ENCODE results near the gene ICAM1. TPM values are rescaled to one million over a fixed set of nuclear protein-coding genes. Genes with fewer than 3 reads are reported as not detected.

The ICAM1 gene
- total and polyA plus RNA-seq, 2 of the 8 experiments (the other 6 are each of a cell fraction or from before 2014, with no cell fraction given): 4.0 to 9.4 TPM

GRCh38 chr19:10279737-10280442, 9.0 kb downstream of the ICAM1 start:
- no peak overlapping the region for H3K4ac ChIP-seq (replicated peaks; ENCODE audit: insufficient read length, low read depth, low read length)
- no peak overlapping the region for H2BK120ac ChIP-seq (replicated peaks; ENCODE audit: low read depth, low read length)
- H3K56ac ChIP-seq (replicated peaks; ENCODE audit: insufficient read length, low read depth, low read length): no peak overlapping the region
- no peak for FAIRE-seq
- no peaks in the 10 kb centered on the region; the same call in 1 of the 2 replicates for H3K79me1 ChIP-seq (ENCODE audit: low read depth, low read length)
- DNase-seq (ENCODE audit: low read depth in 1 of 2, low spot score in 2 of 2): no peak
- no peak overlapping the region; the same call in 1 of the 2 replicates for H2BK15ac ChIP-seq (ENCODE audit: low read length)
- no peak overlapping the region for H3K9ac ChIP-seq (replicated peaks in 1 of 4; ENCODE audit: extremely low read depth in 1 of 4, low read depth in 3 of 4, low read length in 3 of 4)
- no peak overlapping the region for H4K5ac ChIP-seq (ENCODE audit: insufficient read length, low read depth, low read length)
- H2AFZ ChIP-seq (ENCODE audit: low read length): no peak overlapping the region
- H3K36me3 ChIP-seq (ENCODE audit: control insufficient read depth in 2 of 4, insufficient read depth in 4 of 4, low read length in 3 of 4): no peaks in the 10 kb centered on the region
- H2BK12ac ChIP-seq (ENCODE audit: low read depth, low read length): no peak overlapping the region
- ChIA-PET POLR2A (ENCODE audit: partially characterized antibody) (interaction anchor here (0.6 to 2.0 kb wide), 4 partner anchors 9 to 17 kb away, joined by 3 to 6 read pairs (median 4); partner anchors contain the start of genes ICAM1 and ICAM5), CTCF (ENCODE audit: partially characterized antibody) (interaction anchor here (0.6 to 11.6 kb wide), 10 partner anchors 9 to 176 kb away, joined by 3 to 94 read pairs (median 4); partner anchors contain the start of genes ICAM1 and ICAM5)
- peaks cover 0 to 5% (median 2%) of the 10 kb centered on the region in 4 experiments; a peak in 1 of 7 replicates for H3K4me1 ChIP-seq (replicated peaks in 1 of 4; ENCODE audit: control insufficient read depth in 3 of 4, insufficient read depth in 4 of 4, low read length in 3 of 4)
- no peak overlapping the region for H3K14ac ChIP-seq (ENCODE audit: insufficient read length)
- WGBS, 2 experiments (ENCODE audit: extremely low coverage in 1 of 2, insufficient coverage in 1 of 2, insufficient read length in 1 of 2, insufficient replicate concordance in 2 of 2, low coverage in 1 of 2, low lambda C conversion rate in 2 of 2, missing lambda C conversion rate in 1 of 2): 93% methylated on average over 5 of the region's 5 CpGs; no CpG with 5 or more reads in 1 of the 2 experiments
- no peak overlapping the region for H3K18ac ChIP-seq (ENCODE audit: extremely low read depth, low read length)
- H3K9me3 ChIP-seq (ENCODE audit: insufficient read depth in 2 of 2, low read depth in 1 of 2, low read length in 1 of 2): no peaks in the 10 kb centered on the region
- no peak overlapping the region for H3K4me2 ChIP-seq (ENCODE audit: insufficient read depth in 1 of 2, low read depth in 2 of 2, low read length in 2 of 2)
- H3K27ac ChIP-seq (ENCODE audit: low read depth, low read length): no peak overlapping the region
- H4K91ac ChIP-seq (replicated peaks; ENCODE audit: insufficient read length, low read length): no peak overlapping the region
- no peaks in the 10 kb centered on the region for H3K27me3 ChIP-seq (replicated peaks in 1 of 4; ENCODE audit: control insufficient read depth in 3 of 4, extremely low read depth in 1 of 4, insufficient read depth in 3 of 4, low read length in 3 of 4)
- no peaks in the 10 kb centered on the region for H3K23me2 ChIP-seq (ENCODE audit: low read depth, low read length)
- no peak overlapping the region for H4K8ac ChIP-seq (ENCODE audit: extremely low read depth, insufficient read depth, low read length)
- no peak overlapping the region for H2BK20ac ChIP-seq (ENCODE audit: low read length)
- no peak overlapping the region for H3K4me3 ChIP-seq (ENCODE audit: extremely low read depth in 1 of 4, insufficient read depth in 2 of 4, low read depth in 3 of 4, low read length in 4 of 4)
- no peak overlapping the region for H3K23ac ChIP-seq (ENCODE audit: insufficient read length)
- H2BK5ac ChIP-seq (ENCODE audit: low read depth, low read length): no peak overlapping the region
- no peaks in the 10 kb centered on the region for H4K20me1 ChIP-seq (replicated peaks in 1 of 2; ENCODE audit: control insufficient read depth in 1 of 2, insufficient read depth in 2 of 2, low read length in 2 of 2)
- H3K79me2 ChIP-seq (ENCODE audit: control insufficient read depth in 1 of 2, insufficient read depth in 2 of 2, low read length in 2 of 2): no peaks in the 10 kb centered on the region
- H2AK5ac ChIP-seq (ENCODE audit: low read depth, low read length): no peak overlapping the region
- no peak for TF ChIP-seq KDM4A (IDR thresholded peaks at IDR 0.05; ENCODE audit: low read depth, low read length, severe bottlenecking)
- TF ChIP-seq RAD21 (IDR thresholded peaks at IDR 0.05 in 1 of 2, conservative IDR thresholded peaks at IDR 0.05 in 1 of 2; ENCODE audit: low read depth in 2 of 2, low read length in 2 of 2): no peak
- TF ChIP-seq CEBPB (IDR thresholded peaks at IDR 0.05; ENCODE audit: low read depth, low read length): no peak
- no peak for TF ChIP-seq KDM1A (IDR thresholded peaks at IDR 0.05; ENCODE audit: borderline replicate concordance, low read length)
- TF ChIP-seq GTF2F1 (IDR thresholded peaks at IDR 0.05; ENCODE audit: borderline replicate concordance, low read depth, low read length): no peak
- no peak for TF ChIP-seq EP300 (IDR thresholded peaks at IDR 0.05; ENCODE audit: borderline replicate concordance in 1 of 2, low read depth in 2 of 2, low read length in 2 of 2)

Measured in H1 (cell line).